Peyer's patch (tissue), 4 donors: ENCODE measurements around the gene CCDC88C.
"Not testable (repeated sequence)": the region's sequence is repeated elsewhere in the genome, so short reads cannot be mapped to it uniquely, and the experiment has no call there.

Experiments
- CTCF ChIP-seq, 6 experiments: fragments of 450-650 bp in 4 of 6; fragments of 200-600 bp in 2 of 6; sonication (generic) in 1 of 6; IDR thresholded peaks; one replicate each; pipeline ENCODE4 v1.5.1; 2017 to 2019; ENCODE audit warnings: antibody characterized with exemption in 6 of 6, mild to moderate bottlenecking in 3 of 6, moderate library complexity in 1 of 6
- POLR2A ChIP-seq, 2 donors: fragments of 450-650 bp; IDR thresholded peaks; one replicate each; pipeline ENCODE4 v1.5.1; 2017; ENCODE audit warnings: antibody characterized with exemption in 2 of 2, mild to moderate bottlenecking in 2 of 2, moderate library complexity in 2 of 2

GRCh38 chr14:91425531-91425944, 7.9 kb upstream of the CCDC88C start:
- TF ChIP-seq CTCF, POLR2A (IDR thresholded peaks at IDR 0.05): not testable (repeated sequence)
